HCT116 (cell line): ENCODE results near the gene TBC1D32. TPM values are rescaled to one million over a fixed set of nuclear protein-coding genes. Genes with fewer than 3 reads are reported as not detected.

ENCODE experiments used
- ATAC-seq: fragments of 200-7000 bp; cut with Tn5 transposase; 2 replicates; pipeline ENCODE4 v1.9.1; 2020; ENCODE audit warnings: mild to moderate bottlenecking, moderate library complexity
- BruUV-seq: library from RNA; stranded (reverse); fragments of 400-500 nt; replicated peaks from 2 replicates; lab custom pipeline; 2021; lab: Mats Ljungman, UMichigan
- CTCF ChIA-PET: fragments of 300-600 bp; sonication (Branson Sonifier 250); formaldehyde crosslinking; loops from one replicate; lab custom pipeline; 2021; ENCODE audit warnings: antibody characterized with exemption; lab: Charles Lee
- POLR2A ChIA-PET: fragments of 300-600, 350-600 bp; sonication (Branson Sonifier 250); formaldehyde crosslinking; loops from one replicate; lab custom pipeline; 2021; ENCODE audit warnings: antibody characterized with exemption; lab: Charles Lee
- RAD21 ChIA-PET, 2 experiments: fragments of 300-600 bp; sonication (Branson Sonifier 250); formaldehyde crosslinking; loops; one replicate each; lab custom pipeline; 2023; ENCODE audit warnings: low total read pairs in 2 of 2; ENCODE audit not compliant: uncharacterized antibody in 2 of 2, unreplicated experiment in 2 of 2, low non-redundant PET in 1 of 2; lab: Charles Lee
- DNase-seq: peaks from one replicate; pipeline ENCODE4 v3.0.0-alpha.2; 2010; ENCODE audit warnings: low read depth, low spot score
- H2AFZ ChIP-seq: fragments of 200-600 bp; shearing (Covaris generic), sonication (generic); 2 replicates; pipeline ENCODE4 v1.6.1; 2017; ENCODE audit warnings: low read depth, mixed run types, mixed read lengths, antibody characterized with exemption, low read length; ENCODE audit not compliant: poor library complexity, severe bottlenecking
- H3K27ac ChIP-seq: 2 replicates; pipeline ENCODE4 v1.5.1; 2012; ENCODE audit warnings: low read depth, low read length
- H3K27me3 ChIP-seq: fragments of 200-600 bp; sonication (generic); 2 replicates; pipeline ENCODE4 v1.6.1; 2016; ENCODE audit warnings: mixed run types, low read length, mixed read lengths; ENCODE audit not compliant: insufficient read depth
- H3K36me3 ChIP-seq, 2 experiments: fragments of 200-500 bp in 1 of 2; fragments of 200-600 bp in 1 of 2; sonication (Bioruptor generic) in 1 of 2; sonication (generic) in 1 of 2; 2 replicates each; pipeline versions ENCODE4 v1.5.1 to v1.6.1; 2014 to 2016; ENCODE audit warnings: low read length in 2 of 2, inconsistent platforms in 1 of 2, mixed read lengths in 1 of 2, mixed run types in 1 of 2; ENCODE audit not compliant: insufficient read depth in 2 of 2, control insufficient read depth in 1 of 2
- H3K4me1 ChIP-seq, 2 experiments: fragments of 200-600 bp in 1 of 2; sonication (generic) in 1 of 2; 2 replicates each; pipeline versions ENCODE4 v1.5.1 to v1.6.1; 2012 to 2017; ENCODE audit warnings: low read length in 2 of 2, inconsistent platforms in 1 of 2, mild to moderate bottlenecking in 1 of 2, mixed read lengths in 1 of 2, mixed run types in 1 of 2, moderate library complexity in 1 of 2; ENCODE audit not compliant: insufficient read depth in 2 of 2, control insufficient read depth in 1 of 2
- H3K4me2 ChIP-seq: fragments of 200-600 bp; sonication (generic); 2 replicates; pipeline ENCODE4 v1.6.1; 2017; ENCODE audit warnings: mixed run types, low read length, mixed read lengths
- H3K4me3 ChIP-seq, 2 experiments: fragments of 200-600 bp in 1 of 2; sonication (generic) in 1 of 2; replicated peaks in 1 of 2; 2 replicates each; pipeline ENCODE4 v1.5.1; 2011 to 2016; ENCODE audit warnings: low read length in 2 of 2, control low read depth in 1 of 2, low read depth in 1 of 2, mild to moderate bottlenecking in 1 of 2, mixed read lengths in 1 of 2, mixed run types in 1 of 2
- H3K79me2 ChIP-seq: fragments of 200-600 bp; sonication (generic); 2 replicates; pipeline ENCODE4 v1.6.1; 2017; ENCODE audit warnings: mild to moderate bottlenecking, mixed run types, low read length, moderate library complexity, mixed read lengths; ENCODE audit not compliant: insufficient read depth
- H3K9ac ChIP-seq: fragments of 200-600 bp; sonication (generic); 2 replicates; pipeline ENCODE4 v1.6.1; 2016; ENCODE audit warnings: low read length, mixed read lengths
- H3K9me2 ChIP-seq: fragments of 200-600 bp; sonication (generic), shearing (Covaris generic); 2 replicates; pipeline ENCODE4 v1.6.1; 2017; ENCODE audit warnings: mixed run types, mild to moderate bottlenecking, moderate library complexity; ENCODE audit not compliant: insufficient read depth
- H3K9me3 ChIP-seq, 2 experiments: fragments of 200-500 bp in 1 of 2; fragments of 200-600 bp in 1 of 2; sonication (Bioruptor generic) in 1 of 2; sonication (generic) in 1 of 2; 2 replicates each; pipeline ENCODE4 v1.6.1; 2014 to 2017; ENCODE audit warnings: low read length in 2 of 2, mixed read lengths in 2 of 2, inconsistent platforms in 1 of 2, low read depth in 1 of 2, mild to moderate bottlenecking in 1 of 2, mixed run types in 1 of 2, moderate library complexity in 1 of 2; ENCODE audit not compliant: control insufficient read depth in 1 of 2, insufficient read depth in 1 of 2
- H4K20me1 ChIP-seq: fragments of 200-600 bp; sonication (generic), shearing (Covaris generic); 2 replicates; pipeline ENCODE4 v1.6.1; 2017; ENCODE audit warnings: mixed run types, mild to moderate bottlenecking, moderate library complexity; ENCODE audit not compliant: insufficient read depth
- CEBPB ChIP-seq: IDR thresholded peaks from 2 replicates; pipeline ENCODE4 v1.6.1; 2012; ENCODE audit warnings: low read depth
- CTCF ChIP-seq, 3 experiments: fragments of 200-600 bp in 1 of 3; sonication (generic) in 1 of 3; IDR thresholded peaks in 2 of 3; conservative IDR thresholded peaks in 1 of 3; 2 replicates each; pipeline ENCODE4 v1.5.1; 2012 to 2017; ENCODE audit warnings: low read depth in 2 of 3, low read length in 2 of 3, antibody characterized with exemption in 1 of 3, borderline replicate concordance in 1 of 3, control low read depth in 1 of 3, mild to moderate bottlenecking in 1 of 3, mixed read lengths in 1 of 3, mixed run types in 1 of 3, moderate library complexity in 1 of 3; ENCODE audit not compliant: insufficient read depth in 1 of 3
- EGR1 ChIP-seq: IDR thresholded peaks from 2 replicates; pipeline ENCODE4 v1.6.1; 2012; ENCODE audit warnings: low read depth
- EZH2 ChIP-seq: fragments of 200-600 bp; sonication (generic); IDR thresholded peaks from 2 replicates; pipeline ENCODE4 v1.6.1; 2017; ENCODE audit warnings: antibody characterized with exemption, mixed run types
- FOSL1 ChIP-seq: IDR thresholded peaks from 2 replicates; pipeline ENCODE4 v1.6.1; 2012; ENCODE audit warnings: low read depth
- JUND ChIP-seq: IDR thresholded peaks from 2 replicates; pipeline ENCODE4 v1.6.1; 2012
- POLR2A ChIP-seq: IDR thresholded peaks from 2 replicates; pipeline ENCODE4 v1.7.0; 2011; ENCODE audit warnings: borderline replicate concordance; ENCODE audit not compliant: insufficient read depth, insufficient read length; ENCODE audit errors: extremely low read depth
- POLR2AphosphoS5 ChIP-seq: IDR thresholded peaks from 2 replicates; pipeline ENCODE4 v1.6.1; 2011; ENCODE audit warnings: mild to moderate bottlenecking, low read depth, low read length, moderate library complexity
- SRF ChIP-seq: IDR thresholded peaks from 2 replicates; pipeline ENCODE4 v1.6.1; 2012; ENCODE audit warnings: low read depth
- TCF7L2 ChIP-seq: IDR thresholded peaks from 2 replicates; pipeline ENCODE4 v1.7.0; 2011; ENCODE audit warnings: borderline replicate concordance, inconsistent platforms; ENCODE audit not compliant: insufficient read depth, insufficient read length; ENCODE audit errors: extremely low read depth
- YY1 ChIP-seq: IDR thresholded peaks from 2 replicates; pipeline ENCODE4 v1.6.1; 2011; ENCODE audit warnings: low read length, low read depth, moderate library complexity, mild to moderate bottlenecking; ENCODE audit not compliant: insufficient replicate concordance; ENCODE audit errors: extremely low read depth
- ZBTB33 ChIP-seq: IDR thresholded peaks from 2 replicates; pipeline ENCODE4 v1.6.1; 2011; ENCODE audit warnings: mild to moderate bottlenecking, low read length, moderate library complexity; ENCODE audit not compliant: insufficient replicate concordance; ENCODE audit errors: extremely low read depth
- ZFX ChIP-seq: fragments of 450-650 bp; IDR thresholded peaks from 2 replicates; pipeline ENCODE4 v1.6.1; 2017
- ZNF274 ChIP-seq: fragments of 200-500 bp; sonication (Bioruptor generic); IDR thresholded peaks from 2 replicates; pipeline ENCODE4 v1.6.1; 2014; ENCODE audit warnings: mild to moderate bottlenecking, low read depth, low read length, inconsistent platforms
- intact Hi-C: fragments of 100-400 bp; cut with micrococcal nuclease; formaldehyde crosslinking; loops from 2 replicates; pipeline ENCODE4 v1.10.0; 2022
- total RNA-seq: library from RNA; stranded (reverse); gene quantifications from one replicate; pipeline ENCODE4 v1.2.1, GENCODE V29; 2021; ENCODE audit not compliant: unreplicated experiment
- TF ChIP-seq, protein P1 (sequence below): IDR thresholded peaks from 2 replicates; pipeline ENCODE4 v1.6.1; 2012
- TF ChIP-seq, protein P2 (sequence below): IDR thresholded peaks from 2 replicates; pipeline ENCODE4 v1.6.1; 2012
- TF ChIP-seq, protein P3 (sequence below): IDR thresholded peaks from 2 replicates; pipeline ENCODE4 v1.6.1; 2012; ENCODE audit warnings: low read depth

Gene TBC1D32
- total RNA-seq, 1 experiment from 2014 or later, result 13.8 TPM

DNA sequence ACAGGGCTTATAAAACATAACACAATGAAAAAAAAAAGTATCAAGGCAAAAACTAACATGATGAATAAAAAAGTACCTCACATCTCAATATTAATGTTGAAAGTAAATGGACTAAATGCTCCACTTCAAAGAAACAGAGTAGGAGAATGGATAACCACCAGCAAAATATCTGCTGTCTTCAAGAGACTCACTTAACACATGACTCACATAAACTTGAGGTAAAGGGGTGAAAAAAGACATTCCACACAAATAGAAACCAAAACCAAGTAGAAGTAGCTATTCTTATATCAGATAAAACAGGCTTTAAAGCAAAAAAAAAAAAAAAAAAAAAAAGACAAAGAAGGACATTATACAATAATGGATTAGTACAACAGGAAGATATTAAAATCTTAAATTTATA lies 86.9 kb downstream of the TBC1D32 start:
- no peaks in the 10 kb centered on the region for H3K9me3 ChIP-seq
- RAD21 ChIA-PET, result no interaction called here
- POLR2A ChIA-PET, result no interaction called here
- intact Hi-C loops, result no loop called here
- no peak for TF ChIP-seq CEBPB
- no peak for TF ChIP-seq ZNF274
- TF ChIP-seq, protein P1, sequence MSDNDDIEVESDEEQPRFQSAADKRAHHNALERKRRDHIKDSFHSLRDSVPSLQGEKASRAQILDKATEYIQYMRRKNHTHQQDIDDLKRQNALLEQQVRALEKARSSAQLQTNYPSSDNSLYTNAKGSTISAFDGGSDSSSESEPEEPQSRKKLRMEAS, result no peak
- TF ChIP-seq POLR2A, result no peak
- TF ChIP-seq, protein P2, sequence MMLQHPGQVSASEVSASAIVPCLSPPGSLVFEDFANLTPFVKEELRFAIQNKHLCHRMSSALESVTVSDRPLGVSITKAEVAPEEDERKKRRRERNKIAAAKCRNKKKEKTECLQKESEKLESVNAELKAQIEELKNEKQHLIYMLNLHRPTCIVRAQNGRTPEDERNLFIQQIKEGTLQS, result no peak
- TF ChIP-seq CTCF (IDR thresholded peaks at IDR 0.05 in 2 of 3, conservative IDR thresholded peaks at IDR 0.05 in 1 of 3; ENCODE audit: borderline replicate concordance in 1 of 3, insufficient read depth in 1 of 3, low read depth in 2 of 3, low read length in 2 of 3), result no peak
- no peak for TF ChIP-seq ZFX
- no peak for TF ChIP-seq EZH2
- TF ChIP-seq JUND, result no peak
- no peak for TF ChIP-seq EGR1
- TF ChIP-seq SRF, result no peak
- no peak for TF ChIP-seq FOSL1
- no peak for TF ChIP-seq TCF7L2
- no peak for TF ChIP-seq ZBTB33
- TF ChIP-seq YY1, result no peak
- TF ChIP-seq POLR2AphosphoS5, result no peak
- TF ChIP-seq, protein P3, sequence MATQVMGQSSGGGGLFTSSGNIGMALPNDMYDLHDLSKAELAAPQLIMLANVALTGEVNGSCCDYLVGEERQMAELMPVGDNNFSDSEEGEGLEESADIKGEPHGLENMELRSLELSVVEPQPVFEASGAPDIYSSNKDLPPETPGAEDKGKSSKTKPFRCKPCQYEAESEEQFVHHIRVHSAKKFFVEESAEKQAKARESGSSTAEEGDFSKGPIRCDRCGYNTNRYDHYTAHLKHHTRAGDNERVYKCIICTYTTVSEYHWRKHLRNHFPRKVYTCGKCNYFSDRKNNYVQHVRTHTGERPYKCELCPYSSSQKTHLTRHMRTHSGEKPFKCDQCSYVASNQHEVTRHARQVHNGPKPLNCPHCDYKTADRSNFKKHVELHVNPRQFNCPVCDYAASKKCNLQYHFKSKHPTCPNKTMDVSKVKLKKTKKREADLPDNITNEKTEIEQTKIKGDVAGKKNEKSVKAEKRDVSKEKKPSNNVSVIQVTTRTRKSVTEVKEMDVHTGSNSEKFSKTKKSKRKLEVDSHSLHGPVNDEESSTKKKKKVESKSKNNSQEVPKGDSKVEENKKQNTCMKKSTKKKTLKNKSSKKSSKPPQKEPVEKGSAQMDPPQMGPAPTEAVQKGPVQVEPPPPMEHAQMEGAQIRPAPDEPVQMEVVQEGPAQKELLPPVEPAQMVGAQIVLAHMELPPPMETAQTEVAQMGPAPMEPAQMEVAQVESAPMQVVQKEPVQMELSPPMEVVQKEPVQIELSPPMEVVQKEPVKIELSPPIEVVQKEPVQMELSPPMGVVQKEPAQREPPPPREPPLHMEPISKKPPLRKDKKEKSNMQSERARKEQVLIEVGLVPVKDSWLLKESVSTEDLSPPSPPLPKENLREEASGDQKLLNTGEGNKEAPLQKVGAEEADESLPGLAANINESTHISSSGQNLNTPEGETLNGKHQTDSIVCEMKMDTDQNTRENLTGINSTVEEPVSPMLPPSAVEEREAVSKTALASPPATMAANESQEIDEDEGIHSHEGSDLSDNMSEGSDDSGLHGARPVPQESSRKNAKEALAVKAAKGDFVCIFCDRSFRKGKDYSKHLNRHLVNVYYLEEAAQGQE, result no peak
- no peaks in the 10 kb centered on the region for H4K20me1 ChIP-seq
- no peak overlapping the region for H3K4me3 ChIP-seq
- no peaks in the 10 kb centered on the region for H3K4me1 ChIP-seq
- H3K79me2 ChIP-seq, result no peaks in the 10 kb centered on the region
- no peak overlapping the region for H2AFZ ChIP-seq
- H3K9ac ChIP-seq, result no peak overlapping the region
- DNase-seq (no peak), ATAC-seq (no peak)
- no peak overlapping the region for H3K4me2 ChIP-seq
- H3K9me2 ChIP-seq, result no peaks in the 10 kb centered on the region; the same call in 1 of the 2 replicates
- CTCF ChIA-PET, result no interaction called here
- H3K27me3 ChIP-seq, result no peaks in the 10 kb centered on the region
- no peaks in the 10 kb centered on the region; a peak in 1 of 4 replicates for H3K36me3 ChIP-seq
- BruUV-seq, result no TSS peak
- no peak overlapping the region for H3K27ac ChIP-seq
